Breast epithelium (tissue), 4 donors: ENCODE measurements around the gene RIMKLB. TPM values are rescaled to one million over a fixed set of nuclear protein-coding genes. Genes with fewer than 3 reads are reported as not detected.
"Not testable (repeated sequence)": the region's sequence is repeated elsewhere in the genome, so short reads cannot be mapped to it uniquely, and the experiment has no call there.

Source experiments
- DNase-seq, 2 donors: peaks; one replicate each; pipeline ENCODE4 v3.0.0-alpha.2; 2019; ENCODE audit warnings: low spot score in 2 of 2
- H3K27ac ChIP-seq, 2 donors: fragments of 200-600 bp; sonication (generic) in 1 of 2; one replicate each; pipeline ENCODE4 v1.5.1; 2016 to 2019; ENCODE audit warnings: mild to moderate bottlenecking in 1 of 2
- H3K27me3 ChIP-seq, 2 donors: fragments of 200-600 bp; sonication (generic) in 1 of 2; one replicate each; pipeline versions ENCODE4 v1.5.1 to v1.6.0; 2017 to 2019; ENCODE audit warnings: control low read depth in 1 of 2, mild to moderate bottlenecking in 1 of 2
- H3K36me3 ChIP-seq: fragments of 200-600 bp; one replicate; pipeline ENCODE4 v1.5.1; 2019
- H3K4me1 ChIP-seq, 2 donors: fragments of 200-600 bp; sonication (generic); one replicate each; pipeline ENCODE4 v1.5.1; 2016 to 2019; ENCODE audit warnings: control low read depth in 1 of 2
- H3K4me3 ChIP-seq, 3 donors: fragments of 200-600 bp; sonication (generic); 1 replicate in 2 of 3; 2 replicates in 1 of 3; pipeline ENCODE4 v1.5.1; 2016 to 2019; ENCODE audit warnings: mild to moderate bottlenecking in 3 of 3, moderate library complexity in 2 of 3
- H3K9me3 ChIP-seq, 2 donors: fragments of 200-600 bp; sonication (generic) in 1 of 2; one replicate each; pipeline ENCODE4 v1.5.1; 2016 to 2019; ENCODE audit warnings: control low read depth in 1 of 2
- POLR2A ChIP-seq: fragments of 450-650 bp; IDR thresholded peaks from one replicate; pipeline ENCODE4 v1.6.1; 2016; ENCODE audit warnings: antibody characterized with exemption, mild to moderate bottlenecking, moderate library complexity
- POLR2AphosphoS5 ChIP-seq, 3 donors: sonication (generic); formaldehyde crosslinking; IDR thresholded peaks; one replicate each; pipeline ENCODE4 v1.6.1; 2017; ENCODE audit warnings: antibody characterized with exemption in 3 of 3
- intact Hi-C: fragments of 100-400 bp; cut with DNase I; formaldehyde crosslinking; loops from one replicate; pipeline ENCODE4 v1.15.1; 2023; ENCODE audit warnings: low total_unique reads
- total RNA-seq, 3 donors: library from RNA; depleted of rRNA; stranded (reverse); fragments of >200 nt; gene quantifications; one replicate each; pipeline ENCODE4 v1.1.0, GENCODE V29; 2016
- TF ChIP-seq, protein P1 (sequence below), 3 donors: fragments of 450-650 bp; IDR thresholded peaks; one replicate each; pipeline ENCODE4 v1.5.1; 2016 to 2017; ENCODE audit warnings: antibody characterized with exemption in 3 of 3, mild to moderate bottlenecking in 3 of 3, moderate library complexity in 3 of 3

Gene RIMKLB
- total RNA-seq, 3 donors from 2014 or later = 42.2 to 52.1 (median 51.5) TPM

DNA sequence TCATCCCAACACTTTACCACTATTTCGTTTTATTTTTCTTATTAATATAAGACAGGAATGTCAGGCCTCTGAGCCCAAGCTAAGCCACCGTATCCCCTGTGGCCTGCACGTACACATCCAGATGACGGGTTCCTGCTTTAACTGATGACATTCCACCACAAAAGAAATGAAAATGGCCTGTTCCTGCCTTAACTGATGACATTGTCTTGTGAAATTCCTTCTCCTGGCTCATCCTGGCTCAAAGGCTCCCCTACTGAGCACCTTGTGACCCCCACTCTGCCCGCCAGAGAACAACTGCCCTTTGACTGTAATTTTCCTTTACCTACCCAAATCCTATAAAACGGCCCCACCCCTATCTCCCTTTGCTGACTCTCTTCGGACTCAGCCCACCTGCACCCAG, 112.3 kb downstream of the RIMKLB start:
- H3K27ac ChIP-seq, H3K4me1 ChIP-seq, DNase-seq, H3K36me3 ChIP-seq, H3K27me3 ChIP-seq, intact Hi-C loops, H3K4me3 ChIP-seq, H3K9me3 ChIP-seq: not testable (repeated sequence)

DNA sequence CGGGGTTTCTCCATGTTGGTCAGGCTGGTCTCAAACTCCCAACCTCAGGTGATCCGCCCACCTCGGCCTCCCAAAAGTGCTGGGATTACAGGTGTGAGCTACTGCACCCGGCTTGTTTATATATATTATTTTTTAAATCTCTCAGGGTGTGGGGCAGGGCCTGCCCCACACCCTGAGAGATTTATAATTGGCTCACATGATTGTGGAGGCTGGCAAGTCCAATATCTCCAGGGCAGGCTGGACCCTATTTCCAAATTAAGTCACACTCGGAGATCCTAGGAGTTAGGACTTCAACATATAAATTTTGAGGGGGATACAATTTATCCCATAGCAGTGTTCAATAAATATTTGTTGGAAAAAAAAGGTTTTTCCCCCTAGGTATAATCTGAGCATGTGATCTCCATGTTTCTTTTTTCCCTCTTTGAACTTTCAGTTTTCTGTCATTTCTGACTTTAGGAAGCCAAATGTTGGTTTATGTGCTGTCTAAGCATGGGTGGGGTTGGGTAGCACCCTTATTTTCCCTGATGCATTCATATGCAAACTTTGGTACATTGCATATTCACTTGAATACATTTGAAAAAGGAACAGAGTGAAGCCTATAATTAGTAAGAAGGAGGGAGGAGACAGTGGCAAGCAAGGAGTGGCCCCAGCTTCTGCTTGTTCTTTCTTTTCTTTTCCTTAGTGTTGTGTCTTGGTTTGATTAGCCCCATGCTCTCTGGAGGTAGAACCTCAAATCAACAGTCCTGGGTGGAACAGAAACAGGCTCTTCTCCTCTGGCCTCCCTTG, 116.0 kb downstream of the RIMKLB start:
- H3K4me1 ChIP-seq = no peaks in the 10 kb centered on the region
- H3K4me3 ChIP-seq = no peak overlapping the region
- no peaks in the 10 kb centered on the region for H3K36me3 ChIP-seq
- intact Hi-C loops = no loop called here
- H3K27me3 ChIP-seq = no peaks in the 10 kb centered on the region
- DNase-seq = no peak
- TF ChIP-seq POLR2AphosphoS5 (IDR thresholded peaks at IDR 0.05) (no peak), POLR2A (no peak)
- TF ChIP-seq, protein P1, sequence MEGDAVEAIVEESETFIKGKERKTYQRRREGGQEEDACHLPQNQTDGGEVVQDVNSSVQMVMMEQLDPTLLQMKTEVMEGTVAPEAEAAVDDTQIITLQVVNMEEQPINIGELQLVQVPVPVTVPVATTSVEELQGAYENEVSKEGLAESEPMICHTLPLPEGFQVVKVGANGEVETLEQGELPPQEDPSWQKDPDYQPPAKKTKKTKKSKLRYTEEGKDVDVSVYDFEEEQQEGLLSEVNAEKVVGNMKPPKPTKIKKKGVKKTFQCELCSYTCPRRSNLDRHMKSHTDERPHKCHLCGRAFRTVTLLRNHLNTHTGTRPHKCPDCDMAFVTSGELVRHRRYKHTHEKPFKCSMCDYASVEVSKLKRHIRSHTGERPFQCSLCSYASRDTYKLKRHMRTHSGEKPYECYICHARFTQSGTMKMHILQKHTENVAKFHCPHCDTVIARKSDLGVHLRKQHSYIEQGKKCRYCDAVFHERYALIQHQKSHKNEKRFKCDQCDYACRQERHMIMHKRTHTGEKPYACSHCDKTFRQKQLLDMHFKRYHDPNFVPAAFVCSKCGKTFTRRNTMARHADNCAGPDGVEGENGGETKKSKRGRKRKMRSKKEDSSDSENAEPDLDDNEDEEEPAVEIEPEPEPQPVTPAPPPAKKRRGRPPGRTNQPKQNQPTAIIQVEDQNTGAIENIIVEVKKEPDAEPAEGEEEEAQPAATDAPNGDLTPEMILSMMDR (IDR thresholded peaks at IDR 0.05) = no peak
- no peak overlapping the region for H3K27ac ChIP-seq
- H3K9me3 ChIP-seq = no peaks in the 10 kb centered on the region

DNA sequence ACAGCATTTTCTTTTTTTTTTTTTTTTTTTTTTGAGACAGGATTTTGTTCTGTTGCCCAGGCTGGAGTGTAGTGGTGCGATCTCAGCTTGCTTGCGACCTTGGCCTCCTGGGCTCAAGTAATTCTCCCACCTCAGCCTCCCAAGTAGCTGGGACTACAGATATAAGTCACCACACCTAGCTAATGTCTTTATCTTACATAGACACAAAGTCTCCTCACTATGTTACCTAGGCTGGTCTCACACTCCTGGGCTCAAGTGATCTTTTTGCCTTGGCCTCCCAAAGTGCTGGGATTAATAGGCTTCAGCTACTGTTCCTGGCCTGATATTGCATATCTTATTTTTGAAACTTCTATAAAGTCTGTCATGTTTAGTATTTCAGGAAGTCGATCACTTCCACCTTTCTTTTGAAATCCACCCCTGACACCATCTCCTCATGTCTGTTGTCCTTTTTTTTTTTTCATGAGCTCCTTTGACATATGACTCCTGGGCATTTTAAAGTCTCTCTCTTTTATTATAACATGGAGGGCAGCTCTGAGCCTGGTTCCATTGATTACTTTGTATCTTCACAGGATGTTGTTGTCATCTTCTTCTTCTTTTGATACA, 118.8 kb downstream of the RIMKLB start:
- H3K4me3 ChIP-seq = no peak overlapping the region
- TF ChIP-seq, protein P1 (IDR thresholded peaks at IDR 0.05) = no peak
- TF ChIP-seq POLR2AphosphoS5 (IDR thresholded peaks at IDR 0.05) (no peak), POLR2A (no peak)
- intact Hi-C loops = no loop called here
- no peaks in the 10 kb centered on the region for H3K9me3 ChIP-seq
- H3K4me1 ChIP-seq = no peaks in the 10 kb centered on the region
- H3K27me3 ChIP-seq = no peaks in the 10 kb centered on the region
- no peak overlapping the region for H3K27ac ChIP-seq
- no peak for DNase-seq
- no peaks in the 10 kb centered on the region for H3K36me3 ChIP-seq

DNA sequence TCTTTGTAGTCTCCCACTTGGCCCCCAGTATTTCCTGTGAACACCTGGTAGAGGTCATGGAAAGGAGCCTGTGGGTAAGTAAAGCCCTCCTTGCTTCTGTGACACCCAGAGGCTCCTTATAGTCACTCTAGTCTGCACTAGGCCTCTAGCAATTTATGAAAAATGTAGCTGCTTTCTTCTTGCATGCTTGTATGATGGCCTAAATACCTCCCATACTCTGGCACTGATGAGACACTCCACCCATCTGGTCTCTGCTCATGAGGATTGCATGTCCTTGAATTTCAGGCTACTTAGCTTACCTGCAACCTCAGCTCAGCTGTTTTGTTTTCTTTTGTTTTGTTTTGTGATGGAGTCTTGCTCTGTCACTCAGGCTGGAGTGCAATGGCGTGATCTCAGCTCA, 120.1 kb downstream of the RIMKLB start:
- Histone ChIP-seq H3K27ac (no peak overlapping the region), H3K4me3 (no peak overlapping the region), H3K4me1 (no peaks in the 10 kb centered on the region), H3K36me3 (no peaks in the 10 kb centered on the region), H3K27me3 (no peaks in the 10 kb centered on the region), H3K9me3 (no peaks in the 10 kb centered on the region)
- DNase-seq = no peak
- TF ChIP-seq POLR2A (no peak), POLR2AphosphoS5 (IDR thresholded peaks at IDR 0.05) (no peak)
- TF ChIP-seq, protein P1 (IDR thresholded peaks at IDR 0.05) = no peak
- intact Hi-C loops = no loop called here

DNA sequence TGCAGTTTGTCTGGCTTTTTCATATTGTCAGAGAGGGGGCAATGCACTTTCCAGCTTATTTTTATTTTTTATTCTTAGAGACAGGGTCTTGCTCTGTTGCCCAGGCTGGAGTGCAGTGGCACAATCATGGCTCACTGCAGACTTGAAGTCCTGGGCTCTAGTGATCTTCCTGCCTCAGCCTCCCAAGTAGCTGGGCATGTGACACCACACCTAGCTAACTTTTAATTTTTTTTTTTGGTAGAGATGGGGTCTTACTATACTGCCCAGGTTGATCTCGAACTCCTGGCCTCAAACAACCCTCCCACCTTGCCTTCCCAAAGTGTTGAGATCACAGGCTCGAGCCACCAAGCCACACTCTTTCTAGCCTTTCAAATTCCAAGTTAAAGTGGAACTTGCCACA, 120.7 kb downstream of the RIMKLB start:
- intact Hi-C loops = no loop called here
- H3K9me3 ChIP-seq = no peaks in the 10 kb centered on the region
- no peak for TF ChIP-seq POLR2A
- TF ChIP-seq, protein P1 (IDR thresholded peaks at IDR 0.05) = no peak
- no peak for TF ChIP-seq POLR2AphosphoS5 (IDR thresholded peaks at IDR 0.05)

More for the DNA sequence above, 120.7 kb downstream of the RIMKLB start:
- Histone ChIP-seq H3K36me3 (no peaks in the 10 kb centered on the region), H3K4me1 (no peaks in the 10 kb centered on the region), H3K4me3 (no peak overlapping the region), H3K27ac (no peak overlapping the region), H3K27me3 (no peaks in the 10 kb centered on the region)
- no peak for DNase-seq
